Neural crest cell (in vitro differentiated cells): ENCODE data around the gene EXOC4. TPM values are rescaled to one million over a fixed set of nuclear protein-coding genes. Genes with fewer than 3 reads are reported as not detected.
A peak's percentile ranks its signal among the peaks of the same experiment; 100 is the strongest.

ENCODE experiments used
- DNase-seq: peaks from one replicate; pipeline ENCODE4 v3.0.0; 2021; ENCODE audit warnings: low read depth, mixed read lengths, low spot score
- H3K27ac Mint-ChIP-seq: one replicate; pipeline ENCODE4 v1.8.0; 2021; ENCODE audit warnings: mild to moderate bottlenecking, mixed read lengths; ENCODE audit not compliant: unreplicated experiment
- H3K27me3 Mint-ChIP-seq: 2 replicates; pipeline ENCODE4 v1.8.0; 2021; ENCODE audit warnings: low read depth, mild to moderate bottlenecking, mixed read lengths
- H3K36me3 Mint-ChIP-seq: 2 replicates; pipeline ENCODE4 v1.8.0; 2021; ENCODE audit warnings: low read depth, mild to moderate bottlenecking, mixed read lengths
- H3K4me1 Mint-ChIP-seq: 2 replicates; pipeline ENCODE4 v1.8.0; 2021; ENCODE audit warnings: mixed read lengths
- H3K4me3 Mint-ChIP-seq: one replicate; pipeline ENCODE4 v1.8.0; 2021; ENCODE audit warnings: mild to moderate bottlenecking, mixed read lengths
- H3K9me3 Mint-ChIP-seq: 2 replicates; pipeline ENCODE4 v1.8.0; 2021; ENCODE audit warnings: mixed read lengths
- CTCF ChIP-seq: fragments of 200-600 bp; sonication (generic); conservative IDR thresholded peaks from 2 replicates; pipeline ENCODE4 v1.5.0; 2021; ENCODE audit warnings: antibody characterized with exemption, mild to moderate bottlenecking
- total RNA-seq: library from RNA; stranded (reverse); gene quantifications from 2 replicates; pipeline ENCODE4 v1.2.1, GENCODE V29; 2021

The EXOC4 gene
- total RNA-seq, 1 donor from 2014 or later: 79.7 TPM

- H3K4me3 Mint-ChIP-seq: no peak overlapping the region
- no peaks in the 10 kb centered on the region for H3K36me3 Mint-ChIP-seq
- TF ChIP-seq CTCF: peak; percentile 78
- no peaks in the 10 kb centered on the region for H3K27me3 Mint-ChIP-seq
- no peak overlapping the region for H3K27ac Mint-ChIP-seq
- peaks cover 16% of the 10 kb centered on the region for H3K4me1 Mint-ChIP-seq
- peaks cover under 1% of the 10 kb centered on the region for H3K9me3 Mint-ChIP-seq
- peak; percentile 58 for DNase-seq
These were observed 22.2 kb upstream of the EXOC4 start for GRCh38 chr7:133230591-133231194.

GRCh38 chr7:133233142-133233541 lies 19.7 kb upstream of the EXOC4 start:
- no peaks in the 10 kb centered on the region for H3K9me3 Mint-ChIP-seq
- H3K27ac Mint-ChIP-seq: peak overlapping the region; percentile 31
- no peak for DNase-seq
- no peaks in the 10 kb centered on the region for H3K36me3 Mint-ChIP-seq
- no peak overlapping the region for H3K4me3 Mint-ChIP-seq
- peaks cover 32% of the 10 kb centered on the region for H3K4me1 Mint-ChIP-seq
- H3K27me3 Mint-ChIP-seq: no peaks in the 10 kb centered on the region
- no peak for TF ChIP-seq CTCF

- no peak for TF ChIP-seq CTCF
- Mint-ChIP-seq H3K4me3 (peak overlapping the region; percentile 39), H3K9me3 (no peaks in the 10 kb centered on the region), H3K27me3 (no peaks in the 10 kb centered on the region), H3K4me1 (peaks cover 33% of the 10 kb centered on the region), H3K36me3 (no peaks in the 10 kb centered on the region), H3K27ac (peak overlapping the region; percentile 57)
- DNase-seq: no peak
These were observed 17.7 kb upstream of the EXOC4 start for GRCh38 chr7:133234961-133235875.

- no peak overlapping the region for H3K27ac Mint-ChIP-seq
- no peaks in the 10 kb centered on the region for H3K9me3 Mint-ChIP-seq
- peaks cover 33% of the 10 kb centered on the region for H3K4me1 Mint-ChIP-seq
- no peak for DNase-seq
- no peaks in the 10 kb centered on the region for H3K27me3 Mint-ChIP-seq
- no peak overlapping the region for H3K4me3 Mint-ChIP-seq
- TF ChIP-seq CTCF: no peak
- no peaks in the 10 kb centered on the region for H3K36me3 Mint-ChIP-seq
These were observed 15.3 kb upstream of the EXOC4 start for GRCh38 chr7:133237545-133237944.

- Mint-ChIP-seq H3K27me3 (no peaks in the 10 kb centered on the region), H3K9me3 (no peaks in the 10 kb centered on the region), H3K4me1 (peaks cover 20% of the 10 kb centered on the region), H3K4me3 (no peak overlapping the region), H3K27ac (no peak overlapping the region), H3K36me3 (no peaks in the 10 kb centered on the region)
- no peak for DNase-seq
- TF ChIP-seq CTCF: no peak
These were observed 12.6 kb upstream of the EXOC4 start for GRCh38 chr7:133240302-133240701.
